ENCODE data around the gene INPP5A. TPM values are rescaled to one million over a fixed set of nuclear protein-coding genes. Genes with fewer than 3 reads are reported as not detected.
"Not testable (repeated sequence)": the region's sequence is repeated elsewhere in the genome, so short reads cannot be mapped to it uniquely, and the experiment has no call there.

INPP5A gene
- total and polyA plus RNA-seq, 4 donors = 34.7 to 43.5 (median 41.2) TPM

DNA sequence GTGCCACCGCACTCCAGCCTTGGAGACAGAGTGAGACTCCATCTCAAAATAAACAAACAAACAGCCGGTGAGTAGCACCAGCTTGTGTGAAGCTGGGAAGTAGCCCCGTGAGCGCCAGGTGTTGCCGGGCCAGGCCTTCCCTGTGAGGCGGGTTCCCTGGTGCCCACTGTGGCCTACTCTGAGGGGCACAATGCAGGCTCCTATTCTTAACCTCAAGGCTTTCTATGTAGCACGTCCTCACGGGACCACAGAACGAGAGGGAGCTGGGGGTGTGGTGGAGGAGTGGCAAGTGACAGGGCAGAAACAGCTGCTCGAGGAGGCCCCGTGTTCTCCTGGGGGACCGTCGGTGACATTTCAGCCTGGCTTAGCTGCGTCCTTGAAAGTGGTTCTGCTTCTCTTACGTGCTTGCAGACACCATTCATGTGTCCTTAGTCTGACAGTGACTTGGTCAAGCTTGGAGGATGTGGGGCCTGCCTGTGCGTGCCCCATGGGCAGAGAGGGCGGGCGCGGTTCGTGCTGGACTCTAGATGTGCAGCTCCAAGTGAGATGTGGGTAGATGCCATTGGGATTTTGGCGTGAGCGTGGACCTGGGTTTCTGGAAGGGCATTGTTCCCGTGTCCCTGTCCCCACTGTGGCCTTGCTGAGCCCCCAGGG, 131.7 kb downstream of the INPP5A start:
- no peak for DNase-seq (ENCODE audit: low read depth in 4 of 6, low spot score in 6 of 6)
- no peaks in the 10 kb centered on the region for H3K27me3 ChIP-seq (ENCODE audit: control insufficient read depth, insufficient read depth, low read length)
- H3K4me1 ChIP-seq (ENCODE audit: control insufficient read depth, insufficient read depth, low read length) = peaks cover 21% of the 10 kb centered on the region
- H3K36me3 ChIP-seq (ENCODE audit: control insufficient read depth, insufficient read depth, low read length) = peaks cover 14% of the 10 kb centered on the region
- no peak overlapping the region for H3K4me3 ChIP-seq (ENCODE audit: low read depth, low read length)
- H3K9me3 ChIP-seq (ENCODE audit: control insufficient read depth, insufficient read depth, low read length) = no peaks in the 10 kb centered on the region
- 90% methylated on average over 23 of the region's 23 CpGs for WGBS (ENCODE audit: insufficient coverage)
- H3K27ac ChIP-seq (ENCODE audit: low read depth, low read length) = no peak overlapping the region

DNA sequence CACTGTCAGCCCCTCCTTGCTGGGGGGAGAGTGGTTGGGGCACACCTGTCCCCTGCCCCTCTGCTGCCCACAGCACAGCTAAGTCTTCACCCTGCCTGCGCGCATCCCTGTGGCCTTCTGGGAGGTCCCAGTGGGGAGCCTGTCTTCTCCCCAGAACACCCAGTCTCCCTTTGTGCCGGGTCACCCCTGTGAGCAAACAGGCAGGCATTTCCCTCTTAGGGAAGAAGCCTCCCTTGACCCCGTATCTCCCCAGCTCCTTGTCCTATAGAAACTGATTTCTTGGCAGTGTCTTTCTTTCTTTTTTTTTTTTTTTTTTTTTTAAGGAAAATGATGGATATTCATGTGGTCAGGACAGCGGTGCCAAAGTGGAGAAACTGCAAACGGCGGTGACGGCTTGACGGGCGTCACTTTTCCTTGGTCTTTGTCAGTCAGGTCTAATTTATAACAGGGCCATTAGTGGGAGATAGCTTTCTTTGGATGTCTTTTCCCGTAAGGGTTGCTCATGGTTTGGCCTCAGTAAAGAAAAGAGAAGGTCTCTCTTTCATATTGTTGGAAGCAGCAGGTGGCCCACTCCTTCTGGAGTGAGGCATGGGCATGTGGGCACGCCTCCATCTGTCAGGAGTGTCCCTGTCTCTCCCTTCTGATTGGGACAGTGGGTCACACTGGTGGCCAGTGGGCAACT, 133.1 kb downstream of the INPP5A start:
- no peak overlapping the region for H3K4me3 ChIP-seq (ENCODE audit: low read depth, low read length)
- 76% methylated on average over 10 of the region's 12 CpGs for WGBS (ENCODE audit: insufficient coverage)
- DNase-seq (ENCODE audit: low read depth in 4 of 6, low spot score in 6 of 6) = no peak
- H3K27me3 ChIP-seq (ENCODE audit: control insufficient read depth, insufficient read depth, low read length) = no peaks in the 10 kb centered on the region
- H3K36me3 ChIP-seq (ENCODE audit: control insufficient read depth, insufficient read depth, low read length) = peaks cover 14% of the 10 kb centered on the region
- no peak overlapping the region for H3K27ac ChIP-seq (ENCODE audit: low read depth, low read length)
- H3K4me1 ChIP-seq (ENCODE audit: control insufficient read depth, insufficient read depth, low read length) = peaks cover 21% of the 10 kb centered on the region
- no peaks in the 10 kb centered on the region for H3K9me3 ChIP-seq (ENCODE audit: control insufficient read depth, insufficient read depth, low read length)

DNA sequence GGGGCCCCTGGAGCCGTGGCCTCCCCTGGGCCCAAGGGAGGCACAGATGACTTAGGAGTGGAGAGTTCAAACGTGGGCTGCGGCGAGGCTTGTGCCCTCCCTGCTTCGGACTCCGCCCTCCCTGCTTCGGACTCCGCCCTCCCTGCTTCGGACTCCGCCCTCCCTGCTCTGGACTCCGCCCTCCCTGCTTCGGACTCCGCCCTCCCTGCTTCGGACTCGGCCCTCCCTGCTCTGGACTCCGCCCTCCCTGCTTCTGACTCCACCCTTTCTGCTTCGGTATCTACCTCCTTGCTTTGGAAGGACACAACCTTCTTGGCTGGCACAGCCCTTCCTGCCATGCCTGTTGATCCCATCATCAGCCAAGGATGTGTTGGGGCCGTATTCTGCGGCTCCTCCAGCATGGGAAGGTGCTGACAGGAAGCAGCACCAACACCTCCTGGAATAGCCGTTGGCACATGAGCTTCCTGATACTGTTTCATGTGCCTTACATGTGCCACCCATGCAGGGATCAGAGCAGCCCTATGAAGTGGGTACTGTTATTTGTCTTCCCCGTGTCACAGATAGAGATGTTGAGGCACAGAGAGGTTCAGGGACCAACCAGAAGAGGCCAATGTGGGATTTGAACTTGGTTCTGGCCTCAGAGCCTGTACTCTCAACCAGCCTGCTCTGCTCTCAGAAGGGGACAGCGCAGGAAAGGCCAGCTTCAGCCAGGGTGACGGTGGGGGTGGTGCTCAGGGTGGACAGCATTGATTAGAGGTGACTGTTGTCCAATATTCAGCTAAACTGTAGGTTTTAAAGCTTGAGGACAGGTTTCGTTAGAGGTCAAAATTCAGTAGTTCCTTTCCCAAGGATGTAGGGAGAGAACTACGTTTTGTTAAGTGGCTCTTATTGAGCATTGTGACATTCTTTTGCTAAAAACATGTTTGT, 133.9 kb downstream of the INPP5A start:
- Histone ChIP-seq H3K9me3 (ENCODE audit: control insufficient read depth, insufficient read depth, low read length) (no peaks in the 10 kb centered on the region), H3K36me3 (ENCODE audit: control insufficient read depth, insufficient read depth, low read length) (peaks cover 15% of the 10 kb centered on the region), H3K27me3 (ENCODE audit: control insufficient read depth, insufficient read depth, low read length) (peaks cover under 1% of the 10 kb centered on the region), H3K27ac (ENCODE audit: low read depth, low read length) (no peak overlapping the region), H3K4me3 (ENCODE audit: low read depth, low read length) (no peak overlapping the region), H3K4me1 (ENCODE audit: control insufficient read depth, insufficient read depth, low read length) (peaks cover 22% of the 10 kb centered on the region)
- 93% methylated on average over 23 of the region's 25 CpGs for WGBS (ENCODE audit: insufficient coverage)
- DNase-seq (ENCODE audit: low read depth in 4 of 6, low spot score in 6 of 6) = no peak

DNA sequence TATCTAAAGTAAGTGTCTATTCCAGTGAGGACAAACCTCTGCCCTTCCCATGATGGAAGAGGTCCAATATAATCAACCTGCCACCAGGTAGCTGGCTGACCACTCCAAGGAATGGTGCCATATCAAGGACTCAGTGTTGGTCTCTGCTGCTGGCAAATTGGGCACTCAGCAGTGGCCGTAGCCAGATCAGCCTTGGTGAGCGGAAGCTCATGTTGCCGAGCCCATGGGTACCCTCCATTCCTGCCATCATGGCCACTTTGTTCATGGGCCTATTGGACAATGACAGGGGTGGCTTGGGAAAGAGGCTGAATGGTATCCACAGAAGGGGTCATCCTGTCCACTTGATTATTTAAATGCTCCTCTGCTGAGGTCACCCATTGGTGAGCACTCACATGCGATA, 136.2 kb downstream of the INPP5A start:
- peaks cover 23% of the 10 kb centered on the region for H3K4me1 ChIP-seq (ENCODE audit: control insufficient read depth, insufficient read depth, low read length)
- WGBS (ENCODE audit: insufficient coverage) = 96% methylated on average over 4 of the region's 4 CpGs
- H3K9me3 ChIP-seq (ENCODE audit: control insufficient read depth, insufficient read depth, low read length); DNase-seq (ENCODE audit: low read depth in 4 of 6, low spot score in 6 of 6); H3K27ac ChIP-seq (ENCODE audit: low read depth, low read length); H3K4me3 ChIP-seq (ENCODE audit: low read depth, low read length); H3K27me3 ChIP-seq (ENCODE audit: control insufficient read depth, insufficient read depth, low read length): not testable (repeated sequence)
- peaks cover 21% of the 10 kb centered on the region for H3K36me3 ChIP-seq (ENCODE audit: control insufficient read depth, insufficient read depth, low read length)

DNA sequence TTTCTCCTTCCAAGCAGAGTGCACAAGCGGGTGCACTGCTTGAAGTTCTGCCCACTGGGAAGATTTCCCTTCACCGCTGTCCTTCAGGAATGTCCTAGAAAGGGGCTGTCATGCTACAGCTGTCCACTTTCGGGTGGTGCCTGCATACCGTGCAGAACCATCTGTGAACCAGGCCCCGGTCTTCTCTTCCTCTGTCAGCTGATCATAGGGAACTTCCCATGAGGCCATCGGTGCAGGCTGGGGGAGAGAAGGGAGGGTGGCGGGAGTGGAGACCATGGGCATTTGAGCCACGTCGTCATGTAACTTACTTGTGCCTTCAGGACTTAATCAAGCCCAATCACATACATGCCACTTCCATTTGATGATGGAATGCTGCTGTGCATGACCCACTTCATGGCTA, 136.7 kb downstream of the INPP5A start:
- DNase-seq (ENCODE audit: low read depth in 4 of 6, low spot score in 6 of 6) = no peak
- H3K27me3 ChIP-seq (ENCODE audit: control insufficient read depth, insufficient read depth, low read length) = peaks cover 2% of the 10 kb centered on the region
- H3K27ac ChIP-seq (ENCODE audit: low read depth, low read length) = no peak overlapping the region
- H3K4me1 ChIP-seq (ENCODE audit: control insufficient read depth, insufficient read depth, low read length) = peaks cover 21% of the 10 kb centered on the region
- no peak overlapping the region for H3K4me3 ChIP-seq (ENCODE audit: low read depth, low read length)
- H3K36me3 ChIP-seq (ENCODE audit: control insufficient read depth, insufficient read depth, low read length) = peaks cover 20% of the 10 kb centered on the region
- no peaks in the 10 kb centered on the region for H3K9me3 ChIP-seq (ENCODE audit: control insufficient read depth, insufficient read depth, low read length)
- WGBS (ENCODE audit: insufficient coverage) = 94% methylated on average over 7 of the region's 9 CpGs

DNA sequence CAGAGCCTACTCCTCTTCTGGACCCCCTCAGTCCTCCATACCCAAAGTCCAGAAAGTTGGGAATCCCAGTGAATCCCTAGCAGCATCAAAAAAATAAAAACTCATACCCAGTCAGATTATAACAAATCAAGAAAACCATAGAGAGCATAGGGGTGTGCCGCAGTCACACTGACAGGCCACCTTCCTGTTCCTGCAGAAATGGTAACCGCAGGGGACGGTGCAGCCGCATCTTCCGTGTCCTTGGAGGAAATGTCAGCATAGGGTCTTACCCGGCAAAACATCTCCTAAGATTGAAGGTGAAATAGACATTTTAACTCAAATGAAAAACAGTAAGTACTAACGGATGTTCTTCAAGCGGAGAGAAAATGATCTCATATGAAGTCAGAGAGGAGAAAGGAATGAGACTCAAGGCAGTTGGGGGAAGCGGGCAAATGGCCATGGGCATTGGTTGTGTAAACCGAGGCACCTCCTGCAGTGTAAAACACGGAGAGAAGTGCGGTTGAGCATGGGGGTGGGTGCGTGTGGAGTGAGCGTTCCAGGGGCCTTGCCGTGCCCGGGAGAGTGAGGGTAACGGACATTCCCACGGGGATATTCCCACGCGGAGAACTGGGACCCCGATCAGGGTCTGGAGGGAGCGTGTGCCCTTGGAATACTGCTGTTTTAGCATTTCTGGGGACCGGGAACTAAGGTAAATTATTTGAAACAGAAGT, 137.6 kb downstream of the INPP5A start:
- peaks cover 21% of the 10 kb centered on the region for H3K4me1 ChIP-seq (ENCODE audit: control insufficient read depth, insufficient read depth, low read length)
- no peak overlapping the region for H3K27ac ChIP-seq (ENCODE audit: low read depth, low read length)
- H3K9me3 ChIP-seq (ENCODE audit: control insufficient read depth, insufficient read depth, low read length) = no peaks in the 10 kb centered on the region
- H3K27me3 ChIP-seq (ENCODE audit: control insufficient read depth, insufficient read depth, low read length) = peaks cover 2% of the 10 kb centered on the region
- DNase-seq (ENCODE audit: low read depth in 4 of 6, low spot score in 6 of 6) = no peak
- H3K4me3 ChIP-seq (ENCODE audit: low read depth, low read length) = no peak overlapping the region
- 91% methylated on average over 20 of the region's 23 CpGs for WGBS (ENCODE audit: insufficient coverage)
- peaks cover 17% of the 10 kb centered on the region for H3K36me3 ChIP-seq (ENCODE audit: control insufficient read depth, insufficient read depth, low read length)

DNA sequence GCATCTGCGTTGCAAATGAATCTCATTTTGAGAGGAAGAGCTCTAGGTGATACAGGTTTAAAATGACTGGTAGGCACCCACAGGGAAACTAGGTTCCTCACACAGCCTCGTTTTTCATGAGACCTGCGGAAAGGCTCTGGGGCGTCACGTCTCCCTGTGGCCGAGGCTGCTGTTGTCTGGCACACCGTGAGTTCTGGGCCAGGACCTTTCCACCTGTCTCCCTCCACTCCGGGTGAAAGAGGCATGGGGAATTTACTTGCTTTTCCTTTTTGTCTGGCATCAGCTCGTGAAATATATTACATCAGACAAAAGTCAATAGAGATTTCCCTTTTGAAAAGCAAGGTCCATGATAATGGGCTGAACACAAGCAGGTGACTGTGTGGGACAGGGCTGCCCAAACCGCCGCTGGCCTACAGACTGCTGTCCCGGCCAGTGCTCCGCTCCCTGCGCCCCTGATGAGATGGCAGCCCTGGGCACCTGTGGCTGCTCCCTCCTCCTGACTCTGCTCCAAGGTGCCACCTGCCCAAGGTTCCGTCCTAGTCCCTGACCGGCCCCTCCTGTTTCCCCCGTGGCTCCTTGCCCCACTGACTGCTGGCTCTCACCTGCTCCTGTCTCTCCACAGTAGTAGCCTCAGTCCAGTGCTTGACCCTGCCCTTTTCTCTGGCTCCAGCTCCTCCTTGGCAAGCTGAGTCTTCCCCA, 138.8 kb downstream of the INPP5A start:
- peaks cover 12% of the 10 kb centered on the region for H3K36me3 ChIP-seq (ENCODE audit: control insufficient read depth, insufficient read depth, low read length)
- H3K9me3 ChIP-seq (ENCODE audit: control insufficient read depth, insufficient read depth, low read length) = no peaks in the 10 kb centered on the region
- no peak for DNase-seq (ENCODE audit: low read depth in 4 of 6, low spot score in 6 of 6)
- peaks cover 2% of the 10 kb centered on the region for H3K27me3 ChIP-seq (ENCODE audit: control insufficient read depth, insufficient read depth, low read length)
- peaks cover 21% of the 10 kb centered on the region for H3K4me1 ChIP-seq (ENCODE audit: control insufficient read depth, insufficient read depth, low read length)
- WGBS (ENCODE audit: insufficient coverage) = 95% methylated on average over 14 of the region's 17 CpGs
- no peak overlapping the region for H3K27ac ChIP-seq (ENCODE audit: low read depth, low read length)
- no peak overlapping the region for H3K4me3 ChIP-seq (ENCODE audit: low read depth, low read length)

DNA sequence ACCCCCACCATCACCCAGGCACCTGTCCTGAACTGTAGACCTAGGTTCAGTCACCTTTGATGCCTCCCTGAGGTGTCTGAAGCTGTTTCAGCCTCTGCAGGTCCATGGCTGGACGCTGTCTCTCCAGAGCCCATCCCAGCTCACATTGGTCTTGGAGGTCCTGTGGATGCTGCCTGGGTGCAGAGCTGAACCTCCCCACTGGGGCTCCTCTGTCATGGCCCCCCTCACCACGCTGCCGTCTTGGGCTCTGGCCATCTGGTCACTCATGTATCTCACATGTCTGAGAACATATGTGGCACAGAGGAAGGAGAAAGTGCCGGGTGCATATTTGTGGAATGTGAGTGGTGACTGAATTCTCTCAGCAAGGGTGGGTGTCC, 139.5 kb downstream of the INPP5A start:
- Histone ChIP-seq H3K27ac (ENCODE audit: low read depth, low read length) (no peak overlapping the region), H3K4me1 (ENCODE audit: control insufficient read depth, insufficient read depth, low read length) (peaks cover 21% of the 10 kb centered on the region), H3K9me3 (ENCODE audit: control insufficient read depth, insufficient read depth, low read length) (no peaks in the 10 kb centered on the region), H3K36me3 (ENCODE audit: control insufficient read depth, insufficient read depth, low read length) (peaks cover 9% of the 10 kb centered on the region), H3K27me3 (ENCODE audit: control insufficient read depth, insufficient read depth, low read length) (peaks cover 2% of the 10 kb centered on the region), H3K4me3 (ENCODE audit: low read depth, low read length) (no peak overlapping the region)
- 89% methylated on average over 2 of the region's 4 CpGs for WGBS (ENCODE audit: insufficient coverage)
- no peak for DNase-seq (ENCODE audit: low read depth in 4 of 6, low spot score in 6 of 6)
